GM18498 (cell line): ENCODE measurements around the gene TPTE2.
A peak's percentile ranks its signal among the peaks of the same experiment; 100 is the strongest.
"Not testable (repeated sequence)": the region's sequence is repeated elsewhere in the genome, so short reads cannot be mapped to it uniquely, and the experiment has no call there.

ENCODE experiments used
- ATAC-seq: cut with Tn5 transposase; IDR thresholded peaks from one replicate; pipeline ENCODE4 v1.9.1; 2021; ENCODE audit warnings: mild to moderate bottlenecking, moderate library complexity; ENCODE audit not compliant: unreplicated experiment

The TPTE2 gene

GRCh38 chr13:19561127-19561582 is at the start of gene TPTE2:
Gene TPTE2 (minus strand): TSS chr13:19561532. CDS start chr13:19503234, 58,298 bp downstream.
- ATAC-seq, result not testable (repeated sequence)

- no peak for ATAC-seq
Observed at GRCh38 chr13:19607523-19608078, 46.3 kb upstream of the TPTE2 start.

- ATAC-seq, result no peak
Observed at GRCh38 chr13:19606737-19607136, 45.4 kb upstream of the TPTE2 start.

GRCh38 chr13:19606152-19606551 is 44.8 kb upstream of the TPTE2 start:
- no peak for ATAC-seq

GRCh38 chr13:19605161-19605955 is 44.0 kb upstream of the TPTE2 start:
- ATAC-seq, result no peak

- no peak for ATAC-seq
Observed at GRCh38 chr13:19604306-19604705, 43.0 kb upstream of the TPTE2 start.

GRCh38 chr13:19601749-19602725 is 40.7 kb upstream of the TPTE2 start:
- peak; percentile 85 for ATAC-seq

- no peak for ATAC-seq
Observed at GRCh38 chr13:19597523-19597922, 36.2 kb upstream of the TPTE2 start.

GRCh38 chr13:19596960-19597361 is 35.6 kb upstream of the TPTE2 start:
- no peak for ATAC-seq

- no peak for ATAC-seq
Observed at GRCh38 chr13:19596086-19596485, 34.8 kb upstream of the TPTE2 start.

GRCh38 chr13:19592657-19593180 is 31.4 kb upstream of the TPTE2 start:
- no peak for ATAC-seq

GRCh38 chr13:19591864-19592263 is 30.5 kb upstream of the TPTE2 start:
- no peak for ATAC-seq

GRCh38 chr13:19590423-19590822 is 29.1 kb upstream of the TPTE2 start:
- no peak for ATAC-seq

GRCh38 chr13:19589312-19589711 is 28.0 kb upstream of the TPTE2 start:
- no peak for ATAC-seq

- ATAC-seq, result peak; percentile 78
Observed at GRCh38 chr13:19587635-19588300, 26.4 kb upstream of the TPTE2 start.

GRCh38 chr13:19586904-19587634 is 25.7 kb upstream of the TPTE2 start:
- peak; percentile 80 for ATAC-seq

- no peak for ATAC-seq
Observed at GRCh38 chr13:19581675-19582074, 20.3 kb upstream of the TPTE2 start.

GRCh38 chr13:19575230-19575629 is 13.9 kb upstream of the TPTE2 start:
- ATAC-seq, result no peak

GRCh38 chr13:19573120-19573716 is 11.9 kb upstream of the TPTE2 start:
- peak; percentile 60 for ATAC-seq
